Glomerular visceral epithelial cell (primary cell): ENCODE measurements around the gene POLR3GL.

Source experiments
- DNase-seq: peaks from one replicate; pipeline ENCODE4 v3.0.0-alpha.2; 2016; ENCODE audit errors: extremely low spot score

Gene POLR3GL

DNA sequence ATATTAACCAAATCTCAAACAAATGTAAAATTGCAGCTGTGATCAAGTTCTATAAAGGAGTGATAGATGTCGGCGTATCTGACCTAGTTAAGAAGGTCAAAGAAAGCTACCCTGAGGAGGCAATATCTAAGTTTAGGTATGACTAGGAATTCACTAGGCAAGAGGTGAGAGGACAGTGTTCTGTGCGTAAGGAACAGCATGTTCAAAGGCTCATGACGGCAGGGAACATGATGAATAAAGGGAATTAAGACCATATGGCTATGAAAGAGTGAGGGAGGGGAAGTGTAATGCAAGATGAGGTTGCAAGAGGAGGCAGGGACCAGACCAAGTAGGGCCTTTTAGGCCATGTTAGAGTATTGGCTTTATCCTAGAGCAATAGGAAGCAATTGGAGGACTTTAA, 15.3 kb upstream of the POLR3GL start:
- no peak for DNase-seq

DNA sequence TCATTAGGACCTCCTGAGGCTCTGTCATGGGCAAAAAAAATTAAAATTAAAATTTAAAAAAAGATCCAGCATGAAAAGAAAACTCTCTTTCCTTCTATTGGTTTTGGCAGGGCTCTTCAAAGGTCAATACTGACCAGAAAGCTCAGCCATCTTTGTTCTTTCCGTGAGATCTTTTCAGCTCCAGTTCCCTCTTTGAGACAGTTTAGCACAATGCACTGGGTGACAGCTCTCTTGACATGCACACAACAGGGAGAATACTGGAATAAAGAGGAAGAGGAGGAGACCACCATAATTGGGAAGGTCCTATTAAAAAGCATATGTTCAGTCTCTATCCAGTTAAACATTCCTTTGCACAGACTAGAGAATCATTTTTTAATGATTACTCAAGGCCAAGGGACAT, 13.0 kb upstream of the POLR3GL start:
- DNase-seq, result no peak

- DNase-seq, result no peak
Measured at GRCh38 chr1:145952903-145953302, 11.6 kb upstream of the POLR3GL start.

GRCh38 chr1:145953861-145954260, 10.6 kb upstream of the POLR3GL start:
- no peak for DNase-seq

DNA sequence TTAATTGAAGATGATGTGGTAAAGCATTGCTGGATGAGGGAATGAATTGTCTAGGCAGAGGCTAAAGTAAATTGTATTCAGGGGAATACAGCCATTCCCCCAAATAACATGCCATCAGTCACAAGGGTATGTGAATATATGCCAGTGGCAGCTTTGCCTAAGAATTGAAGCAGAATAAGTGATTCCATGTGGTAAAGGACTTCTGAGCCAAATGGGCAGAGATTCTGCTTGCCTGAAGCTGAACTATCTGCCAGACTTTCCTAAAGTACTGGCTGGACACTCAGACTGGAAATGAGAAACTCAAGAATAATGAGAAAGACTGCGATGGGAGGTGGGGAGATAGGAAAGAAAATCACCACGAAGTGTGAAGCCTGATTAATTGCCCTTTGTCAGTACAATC, 9.1 kb upstream of the POLR3GL start:
- no peak for DNase-seq

- no peak for DNase-seq
Measured at GRCh38 chr1:145956361-145956760, 8.1 kb upstream of the POLR3GL start.

DNA sequence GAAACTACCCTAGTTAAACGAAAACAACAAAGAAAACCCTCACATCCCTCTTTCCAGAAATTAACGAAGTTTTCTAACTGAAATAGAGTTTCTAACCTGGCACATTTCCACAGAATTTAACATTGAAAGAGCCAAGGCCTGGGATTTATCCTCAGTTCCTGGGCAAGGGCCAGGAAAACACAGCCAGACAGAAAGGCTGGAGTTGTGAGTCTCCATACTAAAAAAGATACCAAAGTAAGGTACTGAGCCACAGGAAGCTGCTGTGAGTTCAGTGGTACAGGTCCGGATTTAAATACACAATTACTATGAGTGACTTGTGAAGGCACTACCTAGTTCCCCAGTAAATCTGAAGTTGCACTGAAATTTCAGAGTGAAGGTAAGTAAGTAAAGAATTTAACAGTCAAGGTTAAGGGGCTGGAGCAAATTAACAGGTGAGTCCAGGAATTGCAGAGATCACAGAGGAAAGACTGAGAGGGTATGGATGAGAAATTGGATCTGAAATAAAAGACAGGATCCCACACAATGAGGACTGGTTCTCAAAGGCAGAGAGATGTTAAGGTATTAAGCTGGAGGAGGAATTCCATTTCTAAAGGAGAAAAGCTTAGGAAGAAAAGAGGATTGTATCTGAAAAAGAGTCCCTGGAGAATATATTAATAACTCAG, 7.6 kb upstream of the POLR3GL start:
- no peak for DNase-seq

GRCh38 chr1:145957443-145958319, 6.8 kb upstream of the POLR3GL start, which contains the start of gene LIX1L:
Gene LIX1L (minus strand): TSS chr1:145958017. CDS start chr1:145957927, 90 bp downstream.
- DNase-seq, result peak; percentile 97

DNA sequence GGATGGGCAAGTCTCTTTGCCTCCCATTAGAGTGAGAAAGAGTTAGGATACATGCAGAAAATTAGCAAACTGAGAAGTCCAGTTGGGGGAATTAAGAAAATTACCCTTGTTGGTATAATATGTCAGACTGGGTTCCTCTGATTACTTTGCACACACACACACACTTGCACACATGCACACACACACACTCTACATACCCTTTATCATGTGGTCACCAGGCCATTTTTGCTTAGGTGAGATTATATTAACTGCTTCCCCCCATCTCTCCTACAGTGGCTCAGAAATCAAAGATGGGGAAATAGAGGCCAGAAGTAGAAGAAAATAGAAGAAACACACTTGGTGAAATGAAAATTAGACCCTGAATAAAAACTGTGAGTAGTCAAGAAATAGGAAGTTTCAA, 5.8 kb upstream of the POLR3GL start:
- no peak for DNase-seq

DNA sequence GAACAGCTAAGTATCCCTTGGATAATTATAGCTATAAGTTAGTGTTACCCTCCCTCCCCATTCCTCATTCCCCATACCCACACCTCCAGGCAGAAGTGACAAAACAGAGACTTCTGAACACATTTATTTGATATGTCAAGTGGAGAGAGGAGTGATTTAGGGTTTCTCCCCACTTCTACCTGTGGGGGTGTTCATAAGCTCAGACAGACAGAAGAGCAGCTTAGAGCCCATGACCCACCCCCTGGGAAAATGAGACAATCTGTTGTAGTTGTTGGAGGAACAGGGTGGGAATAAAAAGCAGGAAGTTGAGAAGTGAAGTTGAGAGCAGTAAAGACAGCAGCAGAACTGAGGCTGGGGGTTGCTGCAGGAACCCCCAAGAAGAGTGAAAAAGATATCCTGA, 5.2 kb upstream of the POLR3GL start:
- no peak for DNase-seq

GRCh38 chr1:145959957-145960467, 4.5 kb upstream of the POLR3GL start:
- no peak for DNase-seq

- DNase-seq, result peak; percentile 52
Measured at GRCh38 chr1:145960468-145961108, 3.9 kb upstream of the POLR3GL start.

- DNase-seq, result no peak
Measured at GRCh38 chr1:145961109-145961424, 3.4 kb upstream of the POLR3GL start.

DNA sequence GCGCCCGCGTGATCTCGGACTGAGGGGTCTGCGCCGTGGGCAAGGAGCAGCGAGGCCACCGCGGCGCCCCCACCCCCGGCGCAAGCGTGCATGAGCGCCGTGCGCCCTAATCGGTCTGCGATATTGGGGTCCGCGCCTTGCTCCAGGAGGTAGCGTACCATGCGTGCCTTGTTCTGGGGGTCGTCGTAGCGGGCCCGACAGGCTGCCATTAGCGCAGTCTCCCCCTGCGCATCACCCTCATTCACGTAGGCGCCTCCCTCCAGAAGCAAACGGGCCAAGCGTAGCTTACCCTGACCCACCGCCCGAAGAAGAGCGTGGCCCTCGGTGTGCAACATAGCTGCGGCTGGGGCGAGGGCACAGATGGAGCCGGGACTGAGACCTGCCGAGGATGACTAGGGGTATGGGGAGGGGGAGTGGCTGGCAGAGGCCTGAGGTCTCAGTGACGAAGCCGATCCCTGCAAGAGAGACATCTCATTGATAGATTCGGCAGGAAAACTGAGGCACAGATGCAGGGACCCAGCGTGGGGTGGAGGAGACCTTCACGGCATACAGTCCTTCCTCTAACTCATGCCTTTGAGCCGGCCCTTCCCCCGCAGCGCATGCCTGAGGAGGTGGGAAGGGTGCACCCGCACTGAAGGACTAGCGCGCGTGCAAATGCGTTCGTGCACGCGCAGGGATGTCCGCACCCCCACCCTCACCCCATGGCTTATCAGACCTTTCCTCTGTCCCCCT, 2.9 kb upstream of the POLR3GL start:
- DNase-seq, result no peak

DNA sequence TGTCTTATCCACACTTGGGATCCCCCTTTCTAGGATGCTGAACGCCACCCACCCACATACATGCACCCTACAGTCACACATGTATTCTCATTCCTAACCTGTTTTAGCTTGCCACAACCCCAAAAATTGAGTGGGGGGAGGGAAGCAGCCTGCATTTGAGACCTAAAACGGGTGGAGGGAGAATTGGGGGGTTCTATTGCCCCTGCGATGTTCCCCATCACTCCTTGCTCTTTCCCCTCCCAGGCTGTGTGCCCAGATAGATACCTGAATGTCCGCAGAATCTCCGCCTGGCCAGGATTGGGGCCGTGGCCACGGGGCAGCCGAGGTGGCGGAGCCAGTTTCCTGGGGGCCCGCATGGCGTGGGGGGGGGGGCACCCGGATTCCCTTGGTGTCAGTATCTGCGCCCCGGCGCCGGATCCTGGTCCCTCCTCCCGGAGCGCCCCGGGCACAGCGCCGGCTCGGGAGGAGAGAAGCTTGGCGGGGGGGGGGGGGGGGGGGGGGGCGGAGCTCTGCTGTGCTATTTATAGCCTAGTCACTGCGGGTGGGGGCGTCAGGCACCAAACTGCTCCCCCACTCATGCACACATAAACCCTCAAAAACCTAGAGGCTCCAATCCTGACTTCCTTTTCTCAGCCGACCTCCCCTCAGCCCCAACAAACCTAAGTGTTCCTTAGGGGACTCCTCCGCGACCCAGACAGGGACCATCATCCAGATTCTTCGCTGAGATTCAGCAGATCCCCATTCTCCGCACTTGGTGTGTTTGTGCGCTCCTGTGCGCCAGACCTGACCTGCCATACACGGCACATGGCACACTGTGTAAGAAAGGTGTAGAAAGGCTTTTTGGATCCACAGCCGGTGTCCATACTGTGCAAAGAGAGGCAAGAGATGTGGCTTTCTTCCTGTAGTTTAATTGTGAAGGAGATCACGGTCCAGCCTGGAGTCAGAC, 2.1 kb upstream of the POLR3GL start:
- DNase-seq, result no peak

DNA sequence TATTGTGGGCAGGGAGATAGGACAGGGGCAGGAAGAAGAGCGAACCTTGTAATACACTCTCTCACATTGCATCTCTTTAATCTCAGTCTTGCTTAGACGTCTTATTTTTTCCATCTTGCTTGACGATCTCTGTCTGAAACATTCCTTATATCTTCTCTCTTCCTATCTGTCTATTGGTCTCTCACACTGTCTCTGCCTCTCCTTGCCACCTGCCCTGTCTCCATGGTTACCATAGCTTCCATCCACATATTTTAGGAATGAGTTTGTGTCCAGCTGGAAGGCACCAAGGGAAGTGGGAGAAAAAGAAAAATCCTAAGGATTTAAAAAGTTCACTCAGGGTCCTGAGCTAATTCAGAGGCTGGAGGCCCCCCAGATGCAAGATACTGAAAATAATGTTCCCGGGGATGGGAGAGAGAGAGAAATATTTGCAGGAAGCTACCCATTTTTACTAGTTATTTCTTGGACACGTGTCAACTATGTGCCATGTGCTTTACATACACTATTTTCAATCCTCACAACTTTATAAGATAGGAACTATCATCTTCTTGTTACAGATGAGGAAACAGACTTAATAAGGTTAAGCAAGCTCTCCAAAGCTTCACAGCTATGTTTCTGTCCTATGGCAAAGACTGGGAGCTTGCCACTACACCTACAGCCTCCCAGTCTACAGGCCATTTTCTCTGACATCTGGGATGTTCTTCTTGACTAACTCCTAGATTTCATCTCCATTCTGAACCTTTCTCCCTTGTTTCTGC, 1.0 kb upstream of the POLR3GL start:
- peak; percentile 78 for DNase-seq

- no peak for DNase-seq
Measured at GRCh38 chr1:145965119-145965744, 742 bp downstream of the POLR3GL start.

GRCh38 chr1:145967288-145967687, 2.8 kb downstream of the POLR3GL start:
- DNase-seq, result no peak

GRCh38 chr1:145972580-145972979, 8.1 kb downstream of the POLR3GL start:
- DNase-seq, result no peak

DNA sequence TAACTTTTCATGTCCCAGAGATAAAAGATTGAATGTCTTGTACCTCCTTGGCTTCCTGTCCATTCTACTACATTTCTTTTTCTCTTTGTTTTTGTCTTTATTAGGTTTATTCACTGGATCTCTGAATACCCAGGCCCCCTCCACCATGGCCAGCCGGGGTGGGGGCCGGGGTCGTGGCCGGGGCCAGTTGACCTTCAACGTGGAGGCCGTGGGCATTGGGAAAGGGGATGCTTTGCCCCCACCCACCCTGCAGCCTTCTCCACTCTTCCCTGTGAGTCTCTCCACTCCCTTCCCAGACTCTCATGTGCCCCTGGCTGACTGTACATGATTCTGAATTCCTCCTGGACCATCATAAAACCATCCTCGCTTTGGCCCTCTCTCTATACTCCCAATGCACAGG, 10.2 kb downstream of the POLR3GL start:
- DNase-seq, result no peak
